Neuronal stem cell (in vitro differentiated cells): Measurements from ENCODE around the gene NLRP3.
"Not testable (repeated sequence)": the region's sequence is repeated elsewhere in the genome, so short reads cannot be mapped to it uniquely, and the experiment has no call there.

Experiments
- DNase-seq: peaks from one replicate; pipeline ENCODE4 v3.0.0-alpha.2; 2013; ENCODE audit warnings: low spot score
- H2AFZ ChIP-seq: one replicate; pipeline ENCODE4 v1.6.1; 2013; ENCODE audit warnings: mild to moderate bottlenecking, low read length, inconsistent platforms
- H2AK5ac ChIP-seq: 2 replicates; pipeline ENCODE4 v1.6.1; 2013; ENCODE audit warnings: low read depth, mild to moderate bottlenecking, inconsistent platforms, low read length, moderate library complexity, mixed read lengths
- H2BK120ac ChIP-seq: 2 replicates; pipeline ENCODE4 v1.6.1; 2013; ENCODE audit warnings: low read depth, mild to moderate bottlenecking, inconsistent platforms, low read length, moderate library complexity, mixed read lengths
- H2BK12ac ChIP-seq: one replicate; pipeline ENCODE4 v1.6.1; 2013; ENCODE audit warnings: low read length, inconsistent platforms
- H2BK15ac ChIP-seq: 2 replicates; pipeline ENCODE4 v1.6.1; 2013; ENCODE audit warnings: mild to moderate bottlenecking, low read length, inconsistent platforms, mixed read lengths
- H2BK5ac ChIP-seq: one replicate; pipeline ENCODE4 v1.6.1; 2013; ENCODE audit warnings: inconsistent platforms, mild to moderate bottlenecking, low read length, moderate library complexity
- H3K14ac ChIP-seq: one replicate; pipeline ENCODE4 v1.6.1; 2013; ENCODE audit warnings: low read length, inconsistent platforms
- H3K18ac ChIP-seq: 2 replicates; pipeline ENCODE4 v1.6.1; 2013; ENCODE audit warnings: low read length, inconsistent platforms
- H3K23ac ChIP-seq: 2 replicates; pipeline ENCODE4 v1.6.1; 2013; ENCODE audit warnings: low read depth, mild to moderate bottlenecking, mixed read lengths, low read length, inconsistent platforms; ENCODE audit not compliant: poor library complexity
- H3K27ac ChIP-seq: replicated peaks from 3 replicates; pipeline ENCODE4 v1.5.1; 2013; ENCODE audit warnings: low read length, inconsistent platforms
- H3K27me3 ChIP-seq, 3 experiments: 2 replicates each; pipeline ENCODE4 v1.6.1; 2013; ENCODE audit warnings: low read length in 3 of 3, mild to moderate bottlenecking in 2 of 3, inconsistent platforms in 1 of 3, low read depth in 1 of 3, mixed read lengths in 1 of 3, moderate library complexity in 1 of 3; ENCODE audit not compliant: control insufficient read depth in 3 of 3, insufficient read depth in 3 of 3
- H3K36me3 ChIP-seq, 2 donors: replicated peaks in 1 of 2; 2 replicates each; pipeline ENCODE4 v1.6.1; 2013; ENCODE audit warnings: low read length in 2 of 2; ENCODE audit not compliant: control insufficient read depth in 2 of 2, insufficient read depth in 2 of 2
- H3K4ac ChIP-seq: 2 replicates; pipeline ENCODE4 v1.6.1; 2013; ENCODE audit warnings: inconsistent platforms, mild to moderate bottlenecking, low read length, moderate library complexity
- H3K4me1 ChIP-seq, 2 donors: 1 replicate in 1 of 2; 2 replicates in 1 of 2; pipeline ENCODE4 v1.6.1; 2013; ENCODE audit warnings: low read length in 2 of 2, low read depth in 1 of 2; ENCODE audit not compliant: control insufficient read depth in 2 of 2, insufficient read depth in 1 of 2
- H3K4me2 ChIP-seq: one replicate; pipeline ENCODE4 v1.6.1; 2013; ENCODE audit warnings: mild to moderate bottlenecking, low read length, inconsistent platforms; ENCODE audit not compliant: insufficient read depth, poor library complexity, severe bottlenecking
- H3K4me3 ChIP-seq, 2 donors: 2 replicates each; pipeline ENCODE4 v1.5.1; 2013; ENCODE audit warnings: low read length in 2 of 2, mild to moderate bottlenecking in 2 of 2, inconsistent platforms in 1 of 2, moderate library complexity in 1 of 2
- H3K79me1 ChIP-seq: one replicate; pipeline ENCODE4 v1.6.1; 2013; ENCODE audit warnings: low read depth, mild to moderate bottlenecking, inconsistent platforms, low read length, moderate library complexity
- H3K9ac ChIP-seq: one replicate; pipeline ENCODE4 v1.6.1; 2013; ENCODE audit warnings: mild to moderate bottlenecking, low read depth, low read length, inconsistent platforms; ENCODE audit not compliant: poor library complexity
- H3K9me3 ChIP-seq, 2 donors: replicated peaks in 1 of 2; 2 replicates each; pipeline versions ENCODE3 to v1.6.1; 2013; ENCODE audit warnings: low read length in 2 of 2, mild to moderate bottlenecking in 2 of 2, inconsistent platforms in 1 of 2, low read depth in 1 of 2, mixed read lengths in 1 of 2, moderate library complexity in 1 of 2; ENCODE audit not compliant: control insufficient read depth in 2 of 2, insufficient read depth in 1 of 2
- H4K8ac ChIP-seq: one replicate; pipeline ENCODE4 v1.6.1; 2013; ENCODE audit warnings: low read depth, mild to moderate bottlenecking, inconsistent platforms, low read length, moderate library complexity
- H4K91ac ChIP-seq: one replicate; pipeline ENCODE4 v1.6.1; 2013; ENCODE audit warnings: low read length, low read depth, mild to moderate bottlenecking, inconsistent platforms; ENCODE audit not compliant: poor library complexity
- WGBS, 2 donors: extraction: QIAGEN DNeasy Blood & Tissue Kit; methylation state at CpG; one replicate each; pipeline ENCODE4 v1.1.7; 2013; ENCODE audit warnings: missing lambda C conversion rate in 2 of 2, mixed read lengths in 1 of 2; ENCODE audit not compliant: insufficient read length in 2 of 2, insufficient replicate concordance in 1 of 2; ENCODE audit errors: extremely low coverage in 2 of 2; 5-methylcytosine and 5-hydroxymethylcytosine counted together

The NLRP3 gene

DNA sequence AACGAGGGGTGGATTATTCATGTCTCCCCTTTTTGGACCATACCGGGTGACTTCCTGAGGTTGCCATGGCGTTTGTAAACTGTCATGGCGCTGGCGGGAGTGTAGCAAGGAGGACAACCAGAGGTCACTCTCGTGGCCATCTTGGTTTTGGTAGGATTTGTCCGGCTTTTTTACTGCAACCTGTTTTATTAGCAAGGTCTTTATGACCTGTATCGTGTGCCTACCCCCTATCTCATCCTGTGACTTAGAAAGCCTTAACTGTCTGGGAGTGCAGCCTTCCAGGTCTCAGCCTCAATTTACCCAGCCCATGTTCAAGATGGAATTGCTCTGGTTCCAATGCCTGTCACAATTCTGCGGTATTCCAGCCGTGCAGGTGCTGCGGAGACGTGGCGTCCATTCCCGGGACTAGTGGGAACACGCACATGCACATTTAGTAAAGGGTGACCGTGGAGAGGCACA is 44.1 kb upstream of the NLRP3 start:
- H3K4me3 ChIP-seq: no peak overlapping the region
- H2BK12ac ChIP-seq: no peak overlapping the region
- H2AK5ac ChIP-seq: no peak overlapping the region
- no CpG with 5 or more reads among the region's 16 CpGs for WGBS, 2 donors
- no peaks in the 10 kb centered on the region for H3K27me3 ChIP-seq
- H2BK15ac ChIP-seq: no peak overlapping the region
- H3K14ac ChIP-seq: no peak overlapping the region
- no peak overlapping the region for H3K9ac ChIP-seq
- H3K79me1 ChIP-seq: no peaks in the 10 kb centered on the region
- H4K8ac ChIP-seq: no peak overlapping the region
- no peak overlapping the region for H3K27ac ChIP-seq
- H3K18ac ChIP-seq: no peak overlapping the region
- DNase-seq: no peak
- no peak overlapping the region for H2BK120ac ChIP-seq
- H3K9me3 ChIP-seq: peaks cover 3 to 26% of the 10 kb centered on the region in 2 donors
- H4K91ac ChIP-seq: no peak overlapping the region
- H3K4me2 ChIP-seq: no peak overlapping the region
- no peak overlapping the region for H2AFZ ChIP-seq
- H3K4me1 ChIP-seq: peaks cover 0 to 22% of the 10 kb centered on the region in 2 donors
- H2BK5ac ChIP-seq: no peak overlapping the region
- no peak overlapping the region for H3K4ac ChIP-seq
- no peaks in the 10 kb centered on the region for H3K36me3 ChIP-seq
- H3K23ac ChIP-seq: no peak overlapping the region

GRCh38 chr1:247373721-247374141 is 42.2 kb upstream of the NLRP3 start:
- Histone ChIP-seq H3K14ac (no peak overlapping the region), H2BK5ac (no peak overlapping the region), H3K9me3 (peaks cover 3 to 19% of the 10 kb centered on the region in 2 donors), H3K23ac (no peak overlapping the region), H3K18ac (no peak overlapping the region), H4K8ac (no peak overlapping the region), H3K9ac (no peak overlapping the region), H4K91ac (no peak overlapping the region), H2BK120ac (no peak overlapping the region), H2BK15ac (no peak overlapping the region), H2AK5ac (no peak overlapping the region), H3K36me3 (no peaks in the 10 kb centered on the region), H3K4ac (no peak overlapping the region), H3K79me1 (no peaks in the 10 kb centered on the region), H2BK12ac (no peak overlapping the region), H3K4me1 (peaks cover 10 to 24% of the 10 kb centered on the region in 2 donors), H3K4me2 (peak overlapping the region; percentile 47), H3K4me3 (no peak overlapping the region), H3K27ac (no peak overlapping the region), H3K27me3 (no peaks in the 10 kb centered on the region), H2AFZ (no peak overlapping the region)
- no CpG with 5 or more reads among the region's 26 CpGs for WGBS, 2 donors
- peak; percentile 30 for DNase-seq

DNA sequence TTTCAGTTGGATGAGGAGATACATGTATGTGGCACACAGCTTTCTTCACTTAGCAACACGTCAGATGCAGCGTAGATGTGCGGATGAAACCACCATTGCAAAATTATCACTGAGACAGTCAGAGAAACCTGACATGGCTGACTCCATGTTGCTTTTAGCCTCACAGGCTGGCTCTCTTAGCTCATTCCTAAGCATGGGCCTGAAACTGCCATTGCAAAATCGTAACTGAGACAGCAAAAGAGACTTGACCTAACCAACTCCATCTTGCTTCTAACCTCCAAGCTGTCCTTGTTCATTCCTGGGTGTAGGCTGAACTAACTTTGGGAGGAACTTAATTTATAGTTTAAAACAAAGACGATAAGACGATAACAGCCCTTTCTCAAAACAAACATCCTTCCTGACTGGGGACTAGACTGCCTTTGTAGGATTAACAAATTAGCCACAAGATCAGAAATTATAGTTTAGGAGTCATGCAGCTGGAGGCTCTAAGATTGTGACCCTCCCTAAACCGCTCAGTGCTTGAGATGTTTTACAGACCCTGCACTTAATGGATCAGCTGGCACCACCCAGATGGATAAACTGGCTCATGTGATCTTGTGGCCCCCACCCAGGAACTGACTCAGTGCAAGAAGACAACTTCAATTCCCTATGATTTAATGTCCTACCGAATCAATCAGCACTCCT is 41.2 kb upstream of the NLRP3 start:
- H3K14ac ChIP-seq, H4K8ac ChIP-seq, H4K91ac ChIP-seq, H2BK15ac ChIP-seq, H3K23ac ChIP-seq, H3K27ac ChIP-seq, H3K4me3 ChIP-seq, DNase-seq, H3K4me2 ChIP-seq, H2BK12ac ChIP-seq, H2BK120ac ChIP-seq, H3K27me3 ChIP-seq, H3K79me1 ChIP-seq, H3K18ac ChIP-seq, H2AFZ ChIP-seq, H3K9ac ChIP-seq, H2BK5ac ChIP-seq, H3K36me3 ChIP-seq, H3K4ac ChIP-seq, H2AK5ac ChIP-seq: not testable (repeated sequence)
- WGBS, 2 donors: no CpG with 5 or more reads among the region's 8 CpGs
- H3K4me1 ChIP-seq: peaks cover 11 to 26% of the 10 kb centered on the region in 2 donors
- H3K9me3 ChIP-seq: peaks cover 4 to 19% of the 10 kb centered on the region in 2 donors

DNA sequence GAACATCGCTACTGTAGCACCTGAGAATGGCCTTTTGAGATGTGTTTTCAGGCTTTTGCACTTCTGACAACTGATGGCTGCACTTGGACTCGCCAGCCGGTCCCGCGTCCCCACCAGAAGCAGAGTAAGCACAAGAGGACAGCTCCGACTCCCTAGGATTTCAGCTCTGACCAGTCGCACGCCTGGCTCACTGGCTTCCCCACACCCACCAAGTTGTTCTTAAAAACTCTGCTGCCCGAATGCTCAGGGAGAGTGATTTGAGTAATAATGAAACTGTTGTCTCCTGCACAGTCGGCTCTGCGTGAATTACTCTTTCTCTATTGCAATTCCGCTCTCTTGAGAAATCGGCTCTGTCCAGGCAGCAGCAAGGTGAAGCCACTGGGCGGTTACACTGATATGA is 40.2 kb upstream of the NLRP3 start:
- Histone ChIP-seq H2BK15ac (no peak overlapping the region), H3K36me3 (no peaks in the 10 kb centered on the region), H3K23ac (no peak overlapping the region), H2BK120ac (no peak overlapping the region), H2BK12ac (no peak overlapping the region), H3K18ac (peak overlapping the region; percentile 21), H3K4me3 (no peak overlapping the region), H3K14ac (no peak overlapping the region), H4K8ac (no peak overlapping the region), H3K79me1 (no peaks in the 10 kb centered on the region), H3K9me3 (peaks cover 6 to 19% of the 10 kb centered on the region in 2 donors), H2BK5ac (no peak overlapping the region), H2AFZ (no peak overlapping the region), H3K4ac (no peak overlapping the region), H3K4me1 (peaks cover 11 to 26% of the 10 kb centered on the region in 2 donors), H2AK5ac (no peak overlapping the region), H4K91ac (no peak overlapping the region), H3K27me3 (no peaks in the 10 kb centered on the region), H3K9ac (no peak overlapping the region), H3K27ac (no peak overlapping the region), H3K4me2 (no peak overlapping the region)
- no CpG with 5 or more reads among the region's 14 CpGs for WGBS, 2 donors
- no peak for DNase-seq
